HG02970 (cell line): ENCODE measurements around the gene MAPK1.
"Not testable (repeated sequence)": the region's sequence is repeated elsewhere in the genome, so short reads cannot be mapped to it uniquely, and the experiment has no call there.

Source experiments
- ATAC-seq: cut with Tn5 transposase; IDR thresholded peaks from one replicate; pipeline ENCODE4 v1.9.1; 2021; ENCODE audit warnings: mild to moderate bottlenecking, moderate library complexity, moderate number of reproducible peaks; ENCODE audit not compliant: unreplicated experiment, low FRiP score

The MAPK1 gene

DNA sequence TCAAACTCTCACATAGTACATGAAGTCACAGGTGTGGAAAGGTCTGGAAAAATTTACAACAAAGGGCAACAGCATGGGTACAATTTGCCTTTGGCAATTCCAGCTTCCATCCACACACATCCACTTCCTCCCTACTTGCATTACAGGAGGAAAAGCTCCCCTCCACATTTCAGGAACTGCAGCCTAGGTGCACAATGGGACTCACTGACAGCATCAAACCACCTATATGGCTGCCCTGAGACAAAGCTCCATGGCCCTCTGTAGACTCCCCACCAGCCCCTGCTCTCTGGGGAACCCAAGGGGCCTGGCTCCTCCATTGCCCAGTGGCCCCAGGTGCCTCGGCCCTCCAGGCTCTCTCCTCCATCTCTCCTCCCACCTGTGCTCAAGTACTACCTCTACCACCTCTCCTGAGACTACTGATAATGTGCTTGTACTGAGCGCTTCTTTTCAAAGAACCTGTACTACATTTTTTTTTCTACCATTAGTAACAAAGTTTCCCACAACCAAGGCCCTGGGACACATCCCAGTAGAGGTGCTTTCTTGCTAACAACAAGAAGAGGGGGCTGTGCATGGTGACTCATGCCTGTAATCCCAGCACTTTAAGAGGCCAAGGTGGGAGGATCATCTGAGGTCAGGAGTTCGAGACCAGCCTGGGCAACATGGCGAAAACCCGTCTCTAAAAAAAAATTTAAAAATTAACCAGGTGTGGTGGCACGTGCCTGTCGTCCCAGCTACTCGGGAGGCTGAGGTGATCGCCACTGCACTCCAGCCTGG is 136.7 kb downstream of the MAPK1 start:
- ATAC-seq, result no peak

DNA sequence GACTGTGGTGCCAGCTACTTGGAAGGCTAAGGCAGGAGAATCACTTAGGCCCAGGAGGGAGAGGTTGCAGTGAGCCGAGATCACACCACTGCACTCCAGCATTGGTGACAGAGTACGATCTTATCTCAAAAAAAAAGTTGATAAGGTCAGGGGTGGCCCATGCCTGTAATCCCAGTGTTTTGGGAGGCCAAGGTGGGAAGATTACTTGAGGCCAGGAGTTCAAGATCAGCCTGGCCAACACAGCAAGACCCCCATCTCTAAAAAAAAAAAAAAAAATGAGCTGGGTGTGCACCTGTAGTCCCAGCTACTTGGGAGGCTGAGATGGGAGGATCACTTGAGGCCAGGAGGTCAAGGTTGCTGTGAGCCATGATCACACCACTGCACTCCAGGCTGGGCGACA is 138.3 kb downstream of the MAPK1 start:
- ATAC-seq, result not testable (repeated sequence)

DNA sequence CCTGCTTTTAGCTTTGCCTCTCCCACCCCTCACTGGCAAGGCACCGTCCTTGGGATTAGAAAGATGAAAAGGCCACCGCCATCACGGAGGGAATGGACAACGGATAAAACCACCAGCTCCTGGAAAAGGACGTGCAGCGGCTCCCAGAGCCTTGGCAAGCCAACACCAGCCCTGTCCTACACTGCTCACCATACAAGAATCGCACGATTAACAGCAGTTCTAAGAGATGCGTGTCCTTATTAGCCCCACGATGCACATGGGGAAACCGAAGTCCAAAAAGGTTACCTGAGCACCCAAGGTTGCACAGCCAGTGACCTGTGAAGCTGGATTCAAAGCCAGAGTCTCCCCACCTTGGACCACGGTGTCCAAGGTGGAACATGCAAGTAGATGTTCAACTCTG is 139.2 kb downstream of the MAPK1 start:
- no peak for ATAC-seq

DNA sequence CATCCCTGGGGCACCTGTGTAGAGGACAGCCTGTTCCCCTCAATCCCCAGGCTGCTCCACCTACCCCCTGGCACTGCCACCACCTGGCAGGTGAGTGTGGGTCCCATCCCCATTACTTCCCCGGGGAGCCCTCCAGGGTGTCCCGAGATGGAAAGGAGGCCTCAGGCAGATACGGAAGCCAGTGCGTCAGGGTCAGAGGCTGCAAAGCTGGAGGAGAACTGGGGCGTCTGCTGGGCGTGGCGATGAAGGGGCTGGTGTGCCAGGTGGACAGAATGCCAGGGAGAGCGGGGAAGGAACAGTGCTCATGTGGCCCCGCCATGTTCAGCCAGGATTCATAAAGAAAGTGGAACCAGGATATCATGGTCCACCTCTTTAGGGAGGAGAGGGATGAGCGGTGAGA is 139.7 kb downstream of the MAPK1 start:
- no peak for ATAC-seq

DNA sequence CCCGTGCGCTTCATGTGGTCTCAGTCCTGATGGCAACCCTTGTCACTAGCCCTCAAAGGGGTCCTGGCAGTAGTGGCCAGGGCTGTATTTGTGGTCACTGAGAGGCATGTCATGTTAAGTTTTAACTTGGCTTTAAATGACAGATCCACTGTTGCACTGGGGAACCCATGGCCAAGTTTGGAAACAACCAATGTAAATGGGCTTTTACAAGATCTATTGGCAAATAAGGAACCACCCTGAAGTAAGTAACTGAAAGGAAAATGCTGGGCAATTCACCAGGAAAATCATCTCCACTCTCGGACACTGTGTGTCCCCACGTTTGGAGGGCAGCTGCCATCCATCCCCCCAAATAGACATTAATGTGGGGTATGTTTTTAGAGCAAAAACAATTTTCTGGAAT is 140.3 kb downstream of the MAPK1 start:
- no peak for ATAC-seq

DNA sequence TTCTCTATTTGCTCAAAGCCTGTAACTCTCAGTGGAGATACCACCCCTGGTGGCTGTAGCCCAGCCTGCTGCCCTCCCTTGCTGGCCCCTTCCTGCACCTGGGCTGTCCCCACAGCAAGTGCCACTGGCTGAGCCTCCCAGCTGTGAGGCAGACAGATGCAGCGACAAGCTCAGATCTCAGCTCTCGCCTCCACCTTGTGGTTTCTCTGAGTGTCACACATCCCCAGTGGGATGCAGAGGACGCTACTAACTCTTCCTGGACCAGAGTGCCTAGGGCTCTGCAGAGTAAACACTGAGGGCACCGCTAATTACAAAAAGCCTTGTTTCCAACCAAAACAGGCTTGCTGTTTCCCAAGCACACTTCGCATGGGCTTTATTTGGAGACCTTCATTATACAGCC is 140.8 kb downstream of the MAPK1 start:
- no peak for ATAC-seq

DNA sequence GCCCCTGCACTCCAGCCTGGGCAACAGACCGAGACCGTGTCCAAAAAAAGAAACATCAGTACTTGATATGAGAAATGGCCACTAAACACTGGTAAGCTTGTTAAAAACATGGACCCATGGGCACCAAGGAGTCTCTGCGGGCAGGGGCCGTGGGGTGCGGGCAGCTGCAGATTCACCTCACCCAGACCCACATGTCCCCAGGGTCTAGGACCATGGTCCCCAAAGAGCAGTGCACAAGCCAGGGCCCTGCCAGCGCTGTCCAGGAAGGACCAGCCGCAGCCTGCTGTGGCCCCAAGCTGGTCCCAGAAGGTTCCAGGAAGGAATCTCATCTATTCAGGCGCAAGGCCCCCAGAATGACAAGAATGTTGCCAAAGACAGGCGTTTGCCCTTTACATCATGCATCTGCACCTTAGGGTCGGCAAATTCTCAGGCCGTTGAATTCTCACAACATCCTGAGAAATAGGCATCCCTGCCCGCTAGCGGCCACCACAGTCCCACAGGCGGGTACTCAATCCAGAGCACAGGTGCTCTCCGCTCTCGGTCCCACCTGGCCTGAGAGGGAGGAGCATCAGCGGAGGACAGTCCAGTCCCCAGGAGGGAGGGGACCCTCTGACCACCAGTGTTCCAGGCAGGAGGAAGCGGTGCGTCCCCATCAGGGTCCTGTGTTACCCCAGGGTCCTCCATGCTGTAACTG is 141.3 kb downstream of the MAPK1 start:
- no peak for ATAC-seq

DNA sequence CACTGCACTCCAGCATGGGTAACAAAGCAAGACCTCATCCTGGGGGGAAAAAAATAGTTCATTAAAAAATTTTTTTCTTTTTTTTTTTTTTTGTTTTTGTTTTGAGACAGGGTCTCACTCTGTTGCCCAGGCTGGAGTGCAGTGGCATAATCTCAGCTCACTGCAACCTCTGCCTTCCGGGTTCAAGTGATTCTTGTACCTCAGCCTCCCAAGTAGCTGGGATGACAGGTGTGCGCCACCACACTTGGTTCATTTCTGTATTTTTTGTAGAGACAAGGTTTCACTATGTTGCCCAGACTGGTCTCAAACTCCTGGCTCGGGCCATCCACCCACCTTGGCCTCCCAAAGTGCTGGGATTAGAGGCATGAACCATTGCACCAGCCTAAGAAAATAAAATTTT is 142.9 kb downstream of the MAPK1 start:
- not testable (repeated sequence) for ATAC-seq

DNA sequence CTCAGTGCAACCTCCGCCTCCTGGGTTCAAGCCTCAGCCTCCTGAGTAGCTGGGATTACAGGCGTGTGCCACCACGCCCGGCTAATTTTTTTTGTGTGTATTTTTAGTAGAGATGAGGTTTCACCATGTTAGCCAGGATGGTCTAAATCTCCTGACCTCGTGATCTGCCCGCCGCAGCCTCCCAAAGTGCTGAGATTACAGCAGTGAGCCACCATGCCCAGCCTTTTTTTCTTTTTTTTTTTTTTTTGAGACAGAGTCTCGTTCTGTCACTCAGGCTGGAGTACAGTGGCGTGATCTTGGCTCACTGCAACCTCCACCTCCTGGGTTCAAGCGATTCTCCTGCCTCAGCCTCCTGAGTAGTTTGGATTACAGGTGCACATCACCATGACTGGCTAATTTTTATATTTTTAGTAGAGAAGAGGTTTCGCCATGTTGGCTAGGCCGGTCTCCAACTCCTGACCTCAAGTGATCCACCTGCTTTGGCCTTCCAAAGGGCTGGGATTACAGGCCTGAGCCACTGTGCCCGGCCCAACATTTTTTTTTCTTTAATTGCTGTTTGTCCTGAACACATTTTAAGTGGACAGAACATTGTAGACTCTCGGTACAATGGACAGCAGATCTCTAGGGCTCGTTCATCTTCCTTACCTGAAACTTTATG is 146.1 kb downstream of the MAPK1 start:
- not testable (repeated sequence) for ATAC-seq

DNA sequence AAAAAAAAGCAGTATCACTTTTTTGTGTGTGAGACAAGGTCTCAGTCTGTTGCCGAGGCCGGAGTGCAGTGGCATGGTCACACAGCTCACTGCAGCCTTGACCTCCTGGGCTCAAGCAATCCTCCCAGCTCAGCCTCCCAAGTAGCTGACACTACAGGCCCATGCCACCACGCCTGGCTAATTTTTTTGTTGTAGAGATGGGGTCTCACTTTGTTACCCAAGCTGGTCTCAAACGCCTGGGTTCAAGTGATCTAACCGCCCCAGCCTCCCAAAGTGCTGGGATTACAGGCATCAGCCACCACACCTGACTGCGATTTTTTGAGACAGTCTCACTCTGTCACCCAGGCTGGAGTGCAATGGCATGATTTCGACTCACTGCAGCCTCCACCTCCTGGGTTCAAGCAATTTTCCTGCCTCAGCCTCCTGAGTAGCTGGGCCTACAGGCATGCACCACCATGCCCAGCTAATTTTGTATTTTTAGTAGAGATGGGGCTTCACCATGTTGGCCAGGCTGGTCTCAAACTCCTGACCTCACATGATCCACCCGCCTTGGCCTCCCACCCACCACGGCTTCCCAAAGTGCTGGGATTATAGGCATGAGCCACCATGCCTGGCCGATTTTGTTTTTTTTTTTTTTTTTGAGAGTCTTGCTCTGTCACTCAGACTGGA is 147.1 kb downstream of the MAPK1 start:
- ATAC-seq, result not testable (repeated sequence)

DNA sequence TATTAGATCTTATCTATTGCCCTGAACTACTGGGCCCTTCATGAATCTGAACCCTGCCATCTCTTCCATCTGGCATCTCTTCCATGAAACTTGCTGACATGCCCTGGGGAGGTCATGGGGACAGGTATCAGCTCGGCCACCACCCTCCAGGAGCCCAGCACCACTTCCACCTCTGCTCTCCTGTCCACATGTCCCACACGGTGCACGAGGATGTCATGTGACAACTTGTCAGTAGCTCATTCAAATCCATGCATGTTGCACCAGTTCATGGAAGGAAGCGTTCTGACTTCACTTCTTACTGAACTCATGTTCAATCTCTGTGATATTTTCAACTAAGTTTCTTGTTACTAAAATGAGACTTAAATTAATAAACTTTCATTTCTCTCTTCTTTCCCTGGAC is 148.4 kb downstream of the MAPK1 start:
- ATAC-seq, result no peak

DNA sequence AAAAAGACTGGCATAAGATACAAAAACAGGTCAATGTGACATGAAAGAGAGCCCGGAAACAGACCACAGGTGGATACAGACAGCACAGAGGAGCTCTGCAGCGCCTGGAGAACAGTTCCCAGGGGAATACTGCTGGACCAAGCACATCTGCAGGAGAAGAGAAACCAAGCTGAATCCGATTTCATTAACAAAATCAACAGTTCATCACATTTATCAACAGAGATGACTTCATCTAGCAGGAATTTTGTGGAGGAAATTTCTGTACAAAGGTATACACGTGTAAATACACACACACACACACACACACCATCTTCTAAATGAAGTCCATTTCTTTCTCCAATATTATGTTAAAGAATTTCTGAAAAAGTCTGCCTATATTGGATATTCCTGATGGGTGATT is 148.9 kb downstream of the MAPK1 start:
- no peak for ATAC-seq

DNA sequence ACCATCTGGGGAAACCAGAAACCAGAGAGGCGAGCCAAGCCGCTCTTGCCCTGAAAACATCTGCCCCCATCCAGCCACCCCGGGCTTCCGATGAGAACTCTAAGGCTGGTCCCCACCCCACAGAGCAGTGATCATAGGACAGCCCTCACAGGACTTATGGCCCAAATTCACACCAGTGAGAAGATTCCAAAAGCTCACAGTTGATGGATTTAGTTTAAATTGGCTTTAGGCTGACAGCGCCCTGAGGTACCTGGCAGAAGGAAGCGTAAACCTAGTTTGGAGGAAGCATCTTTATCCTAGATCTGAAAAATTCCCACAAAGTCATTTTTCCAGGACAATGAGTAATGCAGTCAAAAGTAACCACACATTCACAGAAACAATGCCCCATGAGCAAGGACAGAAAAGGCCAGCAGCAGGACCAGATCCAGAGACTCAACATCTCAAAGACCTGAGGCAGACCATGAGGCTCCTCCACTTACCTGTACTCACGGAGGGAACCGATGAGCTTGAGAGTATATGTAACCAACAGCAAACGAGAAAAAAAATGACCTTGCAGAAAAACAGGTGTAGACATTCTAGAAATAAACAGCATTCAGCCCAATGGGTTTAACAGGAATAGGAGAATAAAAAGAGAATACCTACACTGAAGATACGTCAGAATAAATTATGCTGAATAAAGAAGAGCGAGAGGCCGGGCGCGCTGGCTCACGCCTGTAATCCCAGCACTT is 150.9 kb downstream of the MAPK1 start:
- ATAC-seq, result not testable (repeated sequence)

DNA sequence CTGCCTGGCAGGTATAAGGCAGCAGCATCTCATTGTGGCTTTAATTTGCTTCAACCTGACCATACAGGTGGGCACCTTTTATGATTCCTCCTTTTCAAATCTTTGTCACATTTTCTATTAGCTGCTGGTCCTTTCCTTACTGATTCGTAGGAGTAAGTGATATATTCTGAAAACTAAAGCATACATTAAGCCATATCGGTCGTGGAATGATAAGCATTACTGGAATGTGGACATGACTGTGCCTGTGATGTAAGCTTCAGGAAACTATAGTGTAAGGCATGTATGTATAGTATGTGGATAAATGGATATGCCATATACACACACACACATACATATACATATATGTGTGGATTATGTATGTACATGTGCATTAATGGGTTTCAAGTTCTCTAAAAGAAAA is 152.7 kb downstream of the MAPK1 start:
- no peak for ATAC-seq

DNA sequence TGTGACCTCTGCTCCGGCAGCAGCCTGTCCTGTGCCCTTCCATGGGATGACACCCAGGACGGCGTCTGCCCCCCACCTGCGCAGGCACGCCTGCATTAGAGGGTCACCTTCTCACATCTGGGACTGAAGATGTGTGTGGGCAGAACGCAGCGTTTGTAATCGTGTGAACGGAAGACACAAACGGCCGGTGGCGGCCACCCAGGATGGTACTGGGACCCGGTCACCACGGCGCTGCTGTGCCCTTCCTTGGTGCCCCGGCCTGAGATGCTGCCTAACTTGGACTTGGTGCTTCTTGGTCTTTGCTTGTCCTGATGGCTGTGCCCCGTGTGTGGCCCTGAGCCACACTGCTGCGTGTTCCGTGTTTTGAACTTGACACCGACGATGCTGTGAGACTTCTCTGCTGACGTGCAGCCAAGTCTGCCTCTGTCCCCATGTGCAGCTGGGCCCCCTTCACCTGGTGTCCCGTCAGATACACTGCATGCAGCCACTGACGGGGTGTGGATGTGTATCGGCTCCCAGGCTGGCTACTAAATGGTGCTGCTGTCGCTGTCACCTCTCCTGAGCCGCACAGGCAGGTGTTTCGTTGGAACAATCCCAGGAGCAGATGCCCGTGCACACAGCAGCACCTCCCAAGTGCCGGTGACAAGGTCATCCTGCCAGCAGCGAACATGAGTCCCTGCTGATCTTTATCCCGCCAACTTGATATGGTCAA is 153.2 kb downstream of the MAPK1 start:
- ATAC-seq, result no peak

DNA sequence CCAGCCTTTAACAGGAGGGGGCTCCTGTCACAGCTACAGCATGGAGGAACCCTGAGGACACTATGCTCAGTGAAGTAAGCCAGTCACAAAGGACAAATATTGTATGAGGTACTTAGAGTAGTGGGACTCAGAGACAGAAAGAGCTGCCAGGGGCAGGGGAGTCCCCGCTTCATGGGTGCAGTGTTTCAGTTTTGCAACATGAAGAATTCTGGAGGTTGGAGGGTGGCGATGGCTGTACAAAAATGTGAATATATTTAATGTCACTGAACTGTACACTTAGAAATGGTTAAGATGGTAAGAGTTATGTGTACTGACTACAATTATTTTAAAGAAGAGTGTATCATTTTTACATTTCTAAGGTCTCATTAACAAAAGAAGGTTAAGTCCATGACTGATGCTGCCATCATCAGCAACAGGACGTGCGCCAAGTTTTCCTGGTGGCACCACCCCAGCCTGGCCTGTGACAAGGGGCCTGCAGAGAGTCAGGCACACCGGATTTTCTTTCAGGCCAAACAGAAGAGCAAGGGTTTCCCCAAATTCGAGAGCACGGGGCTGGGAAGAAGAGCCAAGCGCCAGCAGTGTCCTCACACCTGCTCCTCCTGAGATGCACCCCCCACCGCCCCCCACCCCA is 153.9 kb downstream of the MAPK1 start:
- no peak for ATAC-seq

DNA sequence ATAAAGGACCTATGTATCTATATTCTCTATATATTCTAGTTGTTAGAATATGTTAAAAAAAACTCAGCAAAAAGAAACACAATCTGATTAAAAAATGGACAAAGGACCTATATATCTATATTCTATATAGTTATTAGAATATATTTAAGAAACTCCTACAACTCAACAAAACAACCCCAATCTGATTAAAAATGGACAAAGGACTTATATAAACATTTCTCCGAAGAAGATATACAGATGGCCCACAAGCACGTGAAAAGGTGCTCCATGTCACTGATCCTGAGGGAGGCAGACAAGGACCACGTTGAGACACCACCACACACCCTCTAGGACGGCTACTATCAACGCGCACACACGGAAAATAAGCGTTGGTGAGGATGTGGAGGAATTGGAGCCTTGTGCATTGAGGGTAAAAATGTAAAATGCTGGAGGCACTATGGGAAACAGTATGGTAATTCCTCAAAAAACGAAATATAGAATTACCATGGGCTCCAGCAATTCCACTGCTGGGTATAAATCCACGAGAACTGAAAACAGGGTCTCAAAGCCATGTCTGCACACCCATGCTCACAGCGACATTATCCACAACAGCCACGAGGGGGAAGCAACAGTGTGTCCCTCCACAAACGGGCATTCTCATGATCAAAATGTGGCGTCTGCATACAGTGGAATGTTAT is 154.6 kb downstream of the MAPK1 start:
- no peak for ATAC-seq

DNA sequence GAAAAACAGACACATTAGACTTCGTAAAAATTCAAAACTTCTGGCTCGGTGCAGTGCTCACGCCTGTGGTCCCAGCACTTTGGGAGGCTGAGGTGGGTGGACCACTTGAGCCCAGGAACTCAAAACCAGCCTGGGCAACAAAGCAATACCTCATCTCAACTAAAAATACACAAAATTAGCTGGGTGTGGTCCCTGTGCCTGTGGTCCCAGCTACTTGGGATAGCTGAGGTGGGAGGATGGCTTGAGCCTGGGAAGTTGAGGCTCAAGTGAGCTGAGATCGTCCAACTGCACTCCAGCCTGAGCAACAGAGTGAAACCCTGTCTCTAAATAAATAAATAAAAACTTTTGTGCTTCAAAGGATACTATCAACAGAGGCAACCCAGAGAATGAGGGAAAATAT is 155.6 kb downstream of the MAPK1 start:
- no peak for ATAC-seq

DNA sequence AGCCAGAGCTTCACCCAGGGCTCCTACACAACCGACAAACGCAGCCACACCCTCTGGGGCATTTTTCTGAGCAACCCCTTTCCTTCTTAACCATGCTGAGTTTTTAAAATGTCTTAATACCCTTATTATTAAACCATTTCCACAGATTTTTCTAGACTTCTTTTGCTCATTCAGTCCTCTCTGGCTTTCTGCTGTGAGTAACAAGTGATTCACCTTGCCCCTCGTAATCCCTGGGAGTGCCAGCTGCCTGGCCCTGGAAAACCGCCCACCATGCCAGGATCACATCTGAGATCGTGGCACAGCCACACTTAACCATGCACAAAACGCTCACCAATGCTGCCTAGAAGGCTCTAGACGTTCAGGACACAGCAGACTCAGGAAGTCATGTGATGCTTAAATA is 157.3 kb downstream of the MAPK1 start:
- ATAC-seq, result no peak
